K562 (cell line): ENCODE results near the gene CD19. TPM values are rescaled to one million over a fixed set of nuclear protein-coding genes. Genes with fewer than 3 reads are reported as not detected.

ENCODE experiments used
- ATF7 ChIP-seq: fragments of 450-650 bp; IDR thresholded peaks from 2 replicates; pipeline ENCODE4 v1.7.1; 2014; ENCODE audit warnings: mild to moderate bottlenecking, moderate library complexity
- BRD4 ChIP-seq: fragments of 200-600 bp; sonication (generic); IDR thresholded peaks from 2 replicates; pipeline ENCODE4 v1.6.1; 2017; ENCODE audit warnings: inconsistent platforms
- CBX5 ChIP-seq: IDR thresholded peaks from 2 replicates; pipeline ENCODE4 v1.6.1; 2014; ENCODE audit warnings: low read depth, borderline replicate concordance
- ELF1 ChIP-seq: fragments of 200-800 bp; sonication (Bioruptor generic); IDR thresholded peaks from 2 replicates; pipeline ENCODE4 v1.6.1; 2016; ENCODE audit warnings: missing genetic modification characterization, missing compliant biosample characterization
- EZH2 ChIP-seq: IDR thresholded peaks from 2 replicates; pipeline ENCODE4 v1.6.1; 2012; ENCODE audit warnings: low read depth, mild to moderate bottlenecking, inconsistent platforms, low read length, borderline replicate concordance
- GMEB1 ChIP-seq: fragments of 250-450 bp; sonication (Bioruptor Pico); IDR thresholded peaks from 2 replicates; pipeline ENCODE4 v1.4.0; 2020; ENCODE audit warnings: mild to moderate bottlenecking
- GTF2F1 ChIP-seq: IDR thresholded peaks from 2 replicates; pipeline ENCODE4 v1.6.1; 2011; ENCODE audit warnings: low read depth, low read length, improper control_type of control experiment
- HMBOX1 ChIP-seq: sonication (generic); IDR thresholded peaks from 2 replicates; pipeline ENCODE4 v1.6.1; 2016
- HMG20A ChIP-seq: fragments of 450-650 bp; formaldehyde crosslinking; conservative IDR thresholded peaks from 2 replicates; pipeline ENCODE4 v1.4.0; 2020; ENCODE audit warnings: mild to moderate bottlenecking, mixed read lengths
- HSF4 ChIP-seq: fragments of 250-450 bp; sonication (Bioruptor Pico); IDR thresholded peaks from 2 replicates; pipeline ENCODE4 v2.1.2; 2022; ENCODE audit warnings: mild to moderate bottlenecking, moderate library complexity, borderline replicate concordance
- ILK ChIP-seq: fragments of 450-650 bp; IDR thresholded peaks from 2 replicates; pipeline ENCODE4 v1.6.1; 2016; ENCODE audit warnings: missing genetic modification characterization, low read depth, mild to moderate bottlenecking, missing compliant biosample characterization, moderate library complexity, borderline replicate concordance
- JUN ChIP-seq, 2 experiments: sonication (generic) in 1 of 2; formaldehyde crosslinking in 1 of 2; IDR thresholded peaks; 2 replicates each; pipeline versions ENCODE4 v1.6.1 to v1.8.0; 2012 to 2022; ENCODE audit warnings: borderline replicate concordance in 2 of 2, mild to moderate bottlenecking in 2 of 2, improper control_type of control experiment in 1 of 2, low read depth in 1 of 2, low read length in 1 of 2, missing genetic modification reagents in 1 of 2
- MBD2 ChIP-seq: sonication (generic); IDR thresholded peaks from 2 replicates; pipeline ENCODE4 v1.6.1; 2016; ENCODE audit warnings: low read depth, borderline replicate concordance
- NFXL1 ChIP-seq: fragments of 450-650 bp; formaldehyde crosslinking; IDR thresholded peaks from 2 replicates; pipeline ENCODE4 v1.4.0; 2021; ENCODE audit warnings: mild to moderate bottlenecking
- NUFIP1 ChIP-seq: fragments of 450-650 bp; IDR thresholded peaks from 2 replicates; pipeline ENCODE4 v1.6.1; 2018; ENCODE audit not compliant: partially characterized antibody
- PHF8 ChIP-seq: fragments of 200-600 bp; sonication (generic); IDR thresholded peaks from 2 replicates; pipeline ENCODE4 v1.6.1; 2012; ENCODE audit warnings: mixed run types, mild to moderate bottlenecking, inconsistent platforms, low read length, moderate library complexity, borderline replicate concordance
- PPARD ChIP-seq: fragments of 250-450 bp; sonication (Bioruptor Pico); IDR thresholded peaks from 2 replicates; pipeline ENCODE4 v1.8.0; 2022; ENCODE audit warnings: inconsistent platforms, mild to moderate bottlenecking, moderate library complexity
- RB1 ChIP-seq: fragments of 450-650 bp; IDR thresholded peaks from 2 replicates; pipeline ENCODE4 v1.6.1; 2017; ENCODE audit warnings: low read depth, mild to moderate bottlenecking
- RBM22 ChIP-seq: fragments of 200-400 bp; formaldehyde crosslinking; IDR thresholded peaks from 2 replicates; pipeline ENCODE4 v1.6.1; 2018; ENCODE audit warnings: low read length, low read depth; ENCODE audit not compliant: poor library complexity, severe bottlenecking
- RBM34 ChIP-seq: fragments of 200-400 bp; formaldehyde crosslinking; IDR thresholded peaks from 2 replicates; pipeline ENCODE4 v1.6.1; 2018; ENCODE audit warnings: low read length, borderline replicate concordance; ENCODE audit not compliant: insufficient read depth
- SLC30A9 ChIP-seq: fragments of 250-450 bp; sonication (Bioruptor Pico); IDR thresholded peaks from 2 replicates; pipeline ENCODE4 v1.8.0; 2022; ENCODE audit warnings: mild to moderate bottlenecking, moderate library complexity
- SMC3 ChIP-seq: conservative IDR thresholded peaks from 2 replicates; pipeline ENCODE4 v1.6.1; 2011; ENCODE audit warnings: low read depth, low read length, improper control_type of control experiment; ENCODE audit not compliant: insufficient read depth
- TCF7 ChIP-seq: sonication (generic); IDR thresholded peaks from 2 replicates; pipeline ENCODE4 v1.6.1; 2016; ENCODE audit warnings: antibody characterized with exemption, borderline replicate concordance
- TGIF2 ChIP-seq: sonication (generic); formaldehyde crosslinking; IDR thresholded peaks from 2 replicates; pipeline ENCODE4 v1.8.1; 2022; ENCODE audit warnings: mild to moderate bottlenecking, missing genetic modification reagents, moderate library complexity
- TOE1 ChIP-seq, 2 experiments: fragments of 450-650 bp in 1 of 2; sonication (generic) in 1 of 2; formaldehyde crosslinking in 1 of 2; IDR thresholded peaks; 2 replicates each; pipeline versions ENCODE4 v1.7.1 to v1.8.0; 2016 to 2022; ENCODE audit warnings: borderline replicate concordance in 2 of 2, mild to moderate bottlenecking in 2 of 2, antibody characterized with exemption in 1 of 2, inconsistent platforms in 1 of 2, low read depth in 1 of 2, missing genetic modification reagents in 1 of 2, moderate library complexity in 1 of 2
- XRCC3 ChIP-seq: fragments of 450-650 bp; IDR thresholded peaks from 2 replicates; pipeline ENCODE4 v1.6.1; 2017; ENCODE audit warnings: mild to moderate bottlenecking, moderate library complexity
- ZNF431 ChIP-seq: sonication (generic); formaldehyde crosslinking; IDR thresholded peaks from 2 replicates; pipeline ENCODE4 v1.8.0; 2022; ENCODE audit warnings: mild to moderate bottlenecking, missing genetic modification reagents
- polyA plus RNA-seq, 8 experiments: library from polyadenylated mRNA; depleted of rRNA in 4 of 8; stranded (reverse) in 5 of 8; unstranded in 3 of 8; fragments of >200 nt; fragmentation: Nextera tagmentation in 2 of 8; fragmentation: Illumina TruSeq in 1 of 8; extraction: Ambion mirVana in 2 of 8; extraction: Trizol in 1 of 8; gene quantifications; 2 replicates each; pipeline versions ENCODE4 v1.2.1 to v1.2.3, GENCODE V29; 2011 to 2014; ENCODE audit warnings: inconsistent platforms in 1 of 8, missing spikeins in 1 of 8
- total RNA-seq, 7 experiments: library from RNA; depleted of rRNA in 6 of 7; stranded (reverse); fragments of >200 nt in 6 of 7; fragmentation: Illumina TruSeq in 2 of 7; extraction: Trizol in 2 of 7; gene quantifications; 2 replicates each; pipeline versions ENCODE4 v1.2.1 to v1.2.3, GENCODE V29; 2011 to 2021; ENCODE audit warnings: low replicate concordance in 1 of 7

Gene CD19
- total and polyA plus RNA-seq, 9 of the 15 experiments (the other 6 are each of a cell fraction or from before 2014, with no cell fraction given), result 0.27 to 3.7 (median 2.0) TPM; not detected in 1

GRCh38 chr16:28974437-28975157 is 42.8 kb downstream of the CD19 start, which contains the start of gene SPNS1 (continued):
- peak; percentile 57 for TF ChIP-seq GMEB1 (CRISPR knock-in tag)
- no peak for TF ChIP-seq PPARD
- TF ChIP-seq EZH2, result no peak
- TF ChIP-seq CBX5, result no peak
- TF ChIP-seq HMG20A (CRISPR knock-in tag), result no peak
- peak; percentile 85 for TF ChIP-seq ELF1 (tag)
- peak; percentile 81; the same call in 1 of the 2 replicates for TF ChIP-seq PHF8
- no peak for TF ChIP-seq XRCC3
- TF ChIP-seq ATF7, result peak; percentile 79
- peak; percentile 99 for TF ChIP-seq TOE1 (IDR thresholded peaks at IDR 0.05; ENCODE audit: borderline replicate concordance)
- TF ChIP-seq TOE1 (CRISPR knock-in tag; IDR thresholded peaks at IDR 0.05; ENCODE audit: borderline replicate concordance, low read depth), result peak; percentile 30; the same call in 1 of the 2 replicates
- TF ChIP-seq TCF7, result 0 out of 2 replicates have a peak, but pooled peaks have one; percentile 72
- no peak for TF ChIP-seq HSF4 (CRISPR knock-in tag)
- TF ChIP-seq HMBOX1, result no peak
- TF ChIP-seq RB1, result peak; percentile 67; the same call in 1 of the 2 replicates
- no peak for TF ChIP-seq RBM22
- TF ChIP-seq SLC30A9 (CRISPR knock-in tag), result no peak
- TF ChIP-seq ZNF431, result 0 out of 2 replicates have a peak, but pooled peaks have one; percentile 31
- TF ChIP-seq BRD4, result no peak
- TF ChIP-seq TGIF2 (CRISPR knock-in tag), result no peak
- TF ChIP-seq SMC3, result no peak
- no peak for TF ChIP-seq GTF2F1
- TF ChIP-seq RBM34, result no peak
- no peak for TF ChIP-seq ILK (tag)
- peak; percentile 81 for TF ChIP-seq MBD2
- no peak for TF ChIP-seq NFXL1
- TF ChIP-seq JUN (IDR thresholded peaks at IDR 0.05; ENCODE audit: borderline replicate concordance, low read depth, low read length), result peak; percentile 81
- TF ChIP-seq JUN (CRISPR knock-in tag; IDR thresholded peaks at IDR 0.05; ENCODE audit: borderline replicate concordance), result no peak
- TF ChIP-seq NUFIP1, result no peak
